NCI-H2196 (cell line): ENCODE measurements around the gene DEFB114.
"Not testable (repeated sequence)": the region's sequence is repeated elsewhere in the genome, so short reads cannot be mapped to it uniquely, and the experiment has no call there.

Source experiments
- DNase-seq: peaks from one replicate; lab custom pipeline; 2025; ENCODE audit not compliant: unreplicated experiment; lab: John Stamatoyannopoulos, UW

DEFB114 gene, protein sequence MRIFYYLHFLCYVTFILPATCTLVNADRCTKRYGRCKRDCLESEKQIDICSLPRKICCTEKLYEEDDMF

GRCh38 chr6:49964064-49964463, at the start of gene DEFB114:
Gene DEFB114, minus strand, starts transcription at chr6:49964164. Its CDS starts 59 bp downstream, at chr6:49964105.
- no peak for DNase-seq

- no peak for DNase-seq
These were observed 43.9 kb upstream of the DEFB114 start for GRCh38 chr6:50007819-50008218.

GRCh38 chr6:50003139-50003538, 39.2 kb upstream of the DEFB114 start:
- no peak for DNase-seq

- DNase-seq = no peak
These were observed 31.3 kb upstream of the DEFB114 start for GRCh38 chr6:49995278-49995677.

DNA sequence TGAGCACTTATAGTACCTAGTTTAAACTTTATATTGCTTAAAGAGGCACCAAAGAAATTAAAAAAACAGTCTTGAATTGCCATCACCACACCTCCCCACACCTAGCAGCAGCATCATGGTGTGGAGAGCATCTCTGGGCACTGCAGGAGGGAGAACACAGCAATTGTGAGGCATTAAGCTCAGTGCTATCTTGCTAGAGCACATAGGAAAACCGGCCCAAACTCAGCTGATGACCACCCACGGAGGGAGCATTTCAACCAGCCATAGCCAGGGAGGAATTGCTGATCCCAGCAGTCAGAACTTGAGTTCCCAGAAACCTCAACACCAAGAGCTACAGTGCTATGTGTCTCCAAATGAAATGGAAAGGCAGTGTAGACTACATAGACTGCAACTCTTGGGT, 24.9 kb upstream of the DEFB114 start:
- DNase-seq = no peak

- no peak for DNase-seq
These were observed 23.8 kb upstream of the DEFB114 start for GRCh38 chr6:49987749-49988148.

DNA sequence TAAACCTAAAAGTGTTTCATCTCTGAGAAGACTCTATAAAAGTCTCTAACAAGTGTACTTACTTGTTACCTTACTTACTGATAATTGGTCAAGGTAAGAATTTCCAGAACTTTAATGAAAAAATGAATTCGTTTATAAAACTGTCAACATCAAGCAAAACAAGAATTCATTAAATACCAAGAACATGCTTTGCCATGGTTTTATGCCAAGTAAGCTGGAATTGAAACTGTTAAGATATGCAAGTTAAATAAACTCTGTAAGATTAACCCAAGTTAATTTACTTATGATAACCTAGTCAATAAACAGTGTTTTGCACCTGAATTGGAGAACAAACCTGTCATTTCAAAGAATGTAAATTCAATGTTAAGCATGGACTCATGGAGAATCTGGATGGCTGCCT, 22.6 kb upstream of the DEFB114 start:
- no peak for DNase-seq

DNA sequence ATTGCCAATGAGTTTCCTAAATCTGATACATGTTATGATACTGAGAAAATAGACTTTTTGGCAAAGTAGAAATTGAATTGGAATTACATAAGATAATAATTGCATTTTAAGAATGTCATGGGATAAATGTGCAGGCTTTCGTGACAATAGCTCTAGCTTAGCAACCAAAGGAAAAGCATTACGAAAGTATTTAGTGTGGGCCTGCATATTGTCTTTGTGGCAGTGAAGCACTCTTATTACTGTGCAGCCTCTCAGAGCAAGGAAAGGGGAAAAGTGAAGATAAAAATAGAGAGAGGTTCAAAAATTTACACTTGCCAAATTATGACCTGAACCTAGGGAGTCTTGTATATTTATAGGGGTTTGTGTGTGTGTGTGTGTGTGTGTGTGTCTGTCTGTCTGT, 18.1 kb upstream of the DEFB114 start:
- DNase-seq = no peak

DNA sequence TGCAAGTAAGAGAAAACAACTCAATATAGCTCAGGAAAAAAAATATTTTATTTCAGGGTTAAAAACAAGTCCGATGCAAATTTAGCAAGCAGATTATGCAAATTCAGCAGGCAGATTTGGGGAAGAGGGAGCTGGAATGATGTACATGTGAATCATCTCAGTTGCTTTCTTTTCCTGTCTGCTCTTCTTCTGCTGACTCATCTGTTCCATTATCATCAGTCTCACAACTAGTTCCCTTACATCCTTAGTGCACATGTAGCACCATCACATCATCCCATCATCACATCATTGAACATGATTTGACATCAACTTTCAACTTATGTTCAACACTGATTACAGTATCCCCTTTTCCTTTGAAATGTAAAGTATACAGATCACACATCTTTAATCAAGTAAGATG, 16.9 kb upstream of the DEFB114 start:
- no peak for DNase-seq

DNA sequence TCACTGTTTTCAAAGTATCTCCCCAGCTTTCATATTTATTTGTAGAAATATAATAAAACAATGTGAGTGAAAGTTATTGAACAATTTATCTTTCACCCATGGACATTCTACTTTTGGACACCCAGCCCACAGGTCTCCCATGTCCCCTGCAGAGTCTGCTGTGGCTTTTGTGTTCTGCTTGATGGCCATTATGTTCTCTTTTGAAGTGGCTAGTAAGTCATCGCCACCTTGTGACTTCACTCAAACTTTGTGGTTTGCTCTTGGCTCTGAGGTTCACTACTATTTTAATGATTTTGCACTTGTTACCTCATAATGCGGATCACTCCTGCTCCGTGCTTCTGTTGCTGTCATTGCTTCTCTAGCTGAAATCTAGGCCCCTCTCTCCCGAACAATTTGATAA, 15.6 kb upstream of the DEFB114 start:
- DNase-seq = no peak

DNA sequence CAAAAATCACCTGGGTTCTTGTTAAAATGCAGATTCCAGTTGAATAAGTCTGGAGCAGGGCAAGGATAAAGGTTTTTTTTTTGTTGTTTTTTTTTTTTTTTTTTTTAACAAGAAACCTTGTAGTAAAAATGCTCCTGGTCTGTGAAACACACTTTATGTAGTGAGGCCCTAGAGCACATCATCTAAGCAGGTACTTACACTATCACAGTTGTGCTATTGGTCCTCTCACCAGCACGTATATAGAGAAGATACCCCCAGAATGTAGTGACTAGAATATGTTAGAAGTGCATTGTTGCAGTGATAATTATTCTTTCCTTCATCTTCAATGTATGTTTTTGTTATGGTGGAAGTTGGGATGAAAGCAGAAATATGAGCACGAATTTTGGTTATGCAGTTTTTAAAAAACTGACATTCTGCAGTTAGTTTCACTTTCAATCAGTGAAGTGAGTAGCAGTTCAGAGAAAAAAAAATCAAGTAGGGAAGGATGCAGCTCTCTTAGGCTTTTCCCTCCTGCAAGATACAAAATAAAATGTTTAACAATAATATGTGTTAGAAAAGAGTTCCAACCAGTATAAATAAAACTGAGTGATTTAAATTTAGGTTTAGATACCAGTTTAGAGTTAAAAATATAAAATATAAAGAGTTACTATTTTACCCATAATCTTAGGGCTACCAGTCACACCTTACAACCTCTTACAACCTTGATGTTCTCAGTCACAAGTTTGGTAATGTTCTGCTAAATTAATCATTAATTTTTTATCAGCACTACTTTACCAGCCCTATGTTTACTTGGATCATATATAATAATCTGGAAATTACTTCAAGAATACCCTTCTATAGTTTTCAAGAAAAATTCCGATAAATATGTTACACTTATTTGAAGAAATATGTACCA, 14.6 kb upstream of the DEFB114 start:
- no peak for DNase-seq

DNA sequence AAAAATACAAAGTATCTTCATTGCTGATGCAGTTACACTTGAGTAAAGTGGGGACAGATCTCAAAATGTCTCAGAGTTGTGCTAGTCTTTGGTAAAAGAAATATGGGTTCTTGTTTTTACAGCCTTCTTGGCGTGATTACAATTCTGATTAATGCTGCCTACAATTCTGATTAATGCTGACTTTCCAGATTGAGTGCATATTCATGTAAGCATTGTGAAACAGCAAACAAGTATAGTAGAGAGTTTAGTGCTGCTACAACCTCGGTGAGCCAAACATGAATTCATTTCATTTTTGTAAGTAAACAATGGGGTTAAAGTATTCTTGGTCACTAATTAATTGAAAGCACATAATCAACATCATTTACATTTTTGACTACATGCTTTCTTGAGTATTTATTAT, 5.6 kb upstream of the DEFB114 start, which contains the start of gene DEFB113:
Gene DEFB113 (minus strand): TSS at position 21 of the 400 bp plus-strand sequence. CDS start 0 bp downstream, at position 21.
- DNase-seq = no peak

- no peak for DNase-seq
These were observed 2.9 kb upstream of the DEFB114 start for GRCh38 chr6:49966823-49967222.

DNA sequence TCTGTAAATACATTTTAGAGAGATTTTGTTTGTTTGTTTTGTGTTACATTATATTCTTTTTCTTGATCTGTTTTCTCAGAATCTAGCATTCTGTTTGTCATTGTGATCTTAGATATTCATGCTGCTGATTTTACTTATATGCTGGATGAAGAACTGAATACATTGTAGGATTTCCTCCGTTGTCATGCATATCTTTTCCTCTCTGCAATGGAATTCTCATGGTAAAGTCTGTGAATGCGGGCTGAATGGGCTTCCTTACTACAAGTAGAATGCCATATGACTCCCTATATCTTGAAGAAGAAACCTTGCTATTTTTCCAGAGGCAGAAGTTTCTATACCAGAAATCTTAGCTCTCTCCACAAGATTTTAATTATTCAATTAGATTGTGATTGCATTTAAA, 2.4 kb upstream of the DEFB114 start:
- DNase-seq = no peak

- no peak for DNase-seq
These were observed 5.8 kb downstream of the DEFB114 start for GRCh38 chr6:49958180-49958579.

- DNase-seq = no peak
These were observed 8.1 kb downstream of the DEFB114 start for GRCh38 chr6:49955847-49956246.

GRCh38 chr6:49951926-49952325, 12.0 kb downstream of the DEFB114 start:
- DNase-seq = no peak

DNA sequence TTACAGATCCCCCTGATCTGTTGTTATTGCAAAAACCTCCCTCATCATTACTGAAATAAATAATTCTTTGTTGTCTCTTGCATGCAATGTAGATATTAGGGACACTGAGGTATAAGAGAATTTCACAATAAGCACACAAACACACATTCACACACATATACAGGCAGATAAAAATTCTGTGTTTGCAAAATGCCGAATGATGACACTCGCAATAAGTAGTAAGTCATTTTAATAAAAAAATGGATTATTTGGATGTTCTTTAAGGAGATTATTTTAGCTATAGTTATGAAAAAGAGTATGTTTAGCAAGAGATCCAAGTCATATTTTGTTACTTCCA, 13.6 kb downstream of the DEFB114 start:
- DNase-seq = no peak

DNA sequence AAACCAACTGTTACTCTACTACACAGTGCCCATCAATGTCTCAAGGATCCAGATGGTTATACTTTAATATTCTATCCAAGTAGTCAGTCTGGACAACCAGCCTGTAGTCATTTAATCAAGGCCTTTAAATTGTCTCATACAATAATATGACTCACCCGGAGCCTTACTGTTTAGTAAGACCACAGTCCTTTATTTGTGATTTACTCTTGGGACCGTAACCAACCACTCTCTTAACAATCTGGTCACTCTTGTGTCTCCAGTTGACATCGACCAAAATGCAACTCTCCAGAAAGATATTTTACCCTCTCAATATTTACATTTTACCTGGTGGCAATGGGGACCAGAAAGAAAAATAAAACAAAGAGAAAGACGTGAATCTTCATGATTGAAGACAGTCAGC, 14.9 kb downstream of the DEFB114 start:
- DNase-seq = no peak

DNA sequence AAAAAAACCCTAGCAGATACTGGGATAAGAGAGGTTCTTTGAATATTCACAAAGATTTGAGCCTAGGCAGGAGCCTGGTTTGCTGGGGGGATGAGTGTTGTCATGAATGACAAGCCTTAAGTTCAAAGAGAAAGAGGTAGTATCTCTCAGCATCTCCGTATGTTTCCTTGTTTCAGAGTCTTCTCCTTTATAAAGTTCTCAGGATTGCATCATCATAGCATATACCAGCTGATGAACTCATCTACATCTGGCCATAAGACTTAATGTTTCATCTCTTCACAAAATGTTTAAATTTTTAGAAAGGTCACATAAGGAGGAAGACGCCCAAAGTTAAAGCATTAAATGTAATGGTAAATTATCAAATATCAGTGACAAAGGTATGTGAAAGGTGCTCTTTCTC, 17.1 kb downstream of the DEFB114 start:
- DNase-seq = no peak

- DNase-seq = not testable (repeated sequence)
These were observed 19.9 kb downstream of the DEFB114 start for GRCh38 chr6:49944068-49944467.

- no peak for DNase-seq
These were observed 23.9 kb downstream of the DEFB114 start for GRCh38 chr6:49939993-49940498.

DNA sequence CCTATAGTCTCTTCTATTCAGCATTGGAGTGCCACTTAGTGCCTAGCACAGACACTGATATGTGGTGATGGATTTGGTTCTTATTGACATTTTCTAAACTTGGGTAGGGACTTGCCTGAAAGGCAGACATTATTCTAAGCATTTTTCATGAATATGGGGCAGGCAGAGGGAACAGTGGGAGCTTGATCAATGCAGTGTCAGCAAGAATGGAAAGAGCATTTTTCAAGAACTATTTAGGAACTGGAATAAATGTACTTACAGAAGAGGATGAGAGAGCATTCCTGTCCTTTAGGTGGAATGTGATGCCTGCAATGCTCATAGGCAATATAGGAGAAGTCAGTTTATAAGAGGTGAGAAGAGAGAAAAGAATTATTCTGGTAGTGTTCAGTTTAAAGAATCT, 26.2 kb downstream of the DEFB114 start:
- no peak for DNase-seq
